ENCODE results near the gene KIF20A. TPM values are rescaled to one million over a fixed set of nuclear protein-coding genes. Genes with fewer than 3 reads are reported as not detected.

Gene KIF20A
- total and polyA plus RNA-seq, 2 experiments from 2014 or later = 41.0 to 60.4 TPM

GRCh38 chr5:138163721-138164120 lies 15.2 kb upstream of the KIF20A start:
- Histone ChIP-seq H4K20me1 (replicated peaks; ENCODE audit: insufficient read depth) (peaks cover 16% of the 10 kb centered on the region; the same call in 1 of the 2 replicates), H2AFZ (no peak overlapping the region), H3K27me3 (ENCODE audit: insufficient read depth) (no peaks in the 10 kb centered on the region), H3K79me2 (replicated peaks; ENCODE audit: insufficient read depth) (no peaks in the 10 kb centered on the region), H3K9me2 (ENCODE audit: insufficient read depth) (no peaks in the 10 kb centered on the region), H3K36me3 (ENCODE audit: insufficient read depth) (peaks cover 92% of the 10 kb centered on the region), H3K27ac (ENCODE audit: low read depth) (no peak overlapping the region), H3F3A (replicated peaks; ENCODE audit: low read depth) (no peaks in the 10 kb centered on the region), H3K4me2 (no peak overlapping the region), H3K4me3 (no peak overlapping the region), H3K4me1 (ENCODE audit: insufficient read depth) (no peaks in the 10 kb centered on the region)
- DNase-seq (ENCODE audit: low spot score) (no peak), ATAC-seq (no peak)
- Mint-ChIP-seq H3K9me3 (no peaks in the 10 kb centered on the region), H3K4me3 (no peak overlapping the region), H3K27ac (no peak overlapping the region), H3K27me3 (ENCODE audit: insufficient read depth, low read depth, poor library complexity) (peaks cover 1% of the 10 kb centered on the region), H3K4me1 (no peaks in the 10 kb centered on the region), H3K36me3 (ENCODE audit: low read depth) (peaks cover 93% of the 10 kb centered on the region)
- TF ChIP-seq STAT1 (IDR thresholded peaks at IDR 0.05; ENCODE audit: unreplicated experiment) (no peak), ETS1 (IDR thresholded peaks at IDR 0.05) (no peak), ZNF462 (CRISPR knock-in tag; IDR thresholded peaks at IDR 0.05) (no peak)

GRCh38 chr5:138169124-138169523 lies 9.8 kb upstream of the KIF20A start:
- no peak overlapping the region for H2AFZ ChIP-seq
- no peaks in the 10 kb centered on the region for H3K27me3 Mint-ChIP-seq (ENCODE audit: insufficient read depth, low read depth, poor library complexity)
- no peak overlapping the region for H3K27ac Mint-ChIP-seq
- peaks cover 26% of the 10 kb centered on the region for H4K20me1 ChIP-seq (replicated peaks; ENCODE audit: insufficient read depth)
- H3K36me3 Mint-ChIP-seq (ENCODE audit: low read depth) = peaks cover 88% of the 10 kb centered on the region
- no peaks in the 10 kb centered on the region for H3F3A ChIP-seq (replicated peaks; ENCODE audit: low read depth)
- H3K4me3 Mint-ChIP-seq = no peak overlapping the region
- H3K4me1 ChIP-seq (ENCODE audit: insufficient read depth) = no peaks in the 10 kb centered on the region
- H3K9me3 Mint-ChIP-seq = no peaks in the 10 kb centered on the region
- H3K9me2 ChIP-seq (ENCODE audit: insufficient read depth) = no peaks in the 10 kb centered on the region
- H3K27me3 ChIP-seq (ENCODE audit: insufficient read depth) = no peaks in the 10 kb centered on the region
- H3K36me3 ChIP-seq (ENCODE audit: insufficient read depth) = peaks cover 91% of the 10 kb centered on the region
- TF ChIP-seq CTCF (conservative IDR thresholded peaks at IDR 0.05; ENCODE audit: low read depth in 2 of 2) = no peak
- no peak for TF ChIP-seq EZH2phosphoT487 (IDR thresholded peaks at IDR 0.05; ENCODE audit: unreplicated experiment)
- H3K27ac ChIP-seq (ENCODE audit: low read depth) = no peak overlapping the region
- no peaks in the 10 kb centered on the region for H3K4me1 Mint-ChIP-seq
- DNase-seq (ENCODE audit: low spot score) (no peak), ATAC-seq (no peak)
- no peak overlapping the region for H3K4me2 ChIP-seq
- H3K79me2 ChIP-seq (replicated peaks; ENCODE audit: insufficient read depth) = no peaks in the 10 kb centered on the region
- no peak overlapping the region for H3K4me3 ChIP-seq
